GM18505 (cell line): Measurements from ENCODE around the gene PAF1.
A peak's percentile ranks its signal among the peaks of the same experiment; 100 is the strongest.

Experiments
- ATAC-seq: cut with Tn5 transposase; IDR thresholded peaks from one replicate; pipeline ENCODE4 v1.9.1; 2021; ENCODE audit not compliant: unreplicated experiment
- POLR2A ChIP-seq: IDR thresholded peaks from 4 replicates; pipeline ENCODE4 v1.6.1; 2011; ENCODE audit warnings: borderline replicate concordance; ENCODE audit not compliant: insufficient read depth, insufficient read length; ENCODE audit errors: extremely low read depth

Gene PAF1

GRCh38 chr19:39406656-39407409 lies 15.9 kb upstream of the PAF1 start, which contains the start of gene ZFP36:
Gene ZFP36 (plus strand): TSS chr19:39406847. CDS start chr19:39406905, 58 bp downstream.
- no peak for ATAC-seq

GRCh38 chr19:39405958-39406655 lies 15.2 kb upstream of the PAF1 start:
- ATAC-seq, result no peak
- TF ChIP-seq POLR2A, result no peak

More at GRCh38 chr19:39406656-39407409, 15.9 kb upstream of the PAF1 start, which contains the start of gene ZFP36:
- TF ChIP-seq POLR2A, result peak; percentile 100

GRCh38 chr19:39405261-39405957 lies 14.5 kb upstream of the PAF1 start:
- TF ChIP-seq POLR2A, result no peak
- no peak for ATAC-seq

GRCh38 chr19:39403331-39404312 lies 12.7 kb upstream of the PAF1 start:
- ATAC-seq, result peak; percentile 30

GRCh38 chr19:39402346-39403300 lies 11.7 kb upstream of the PAF1 start:
- peak; percentile 31 for ATAC-seq
- peak; percentile 34 for TF ChIP-seq POLR2A

More at GRCh38 chr19:39403331-39404312, 12.7 kb upstream of the PAF1 start:
- TF ChIP-seq POLR2A, result peak; percentile 61

- TF ChIP-seq POLR2A, result peak; percentile 71
- ATAC-seq, result peak; percentile 1
These were observed 10.8 kb upstream of the PAF1 start for GRCh38 chr19:39401549-39402345.

GRCh38 chr19:39401070-39401548 lies 10.2 kb upstream of the PAF1 start:
- TF ChIP-seq POLR2A, result no peak
- ATAC-seq, result no peak

GRCh38 chr19:39400061-39400460 lies 9.2 kb upstream of the PAF1 start:
- no peak for TF ChIP-seq POLR2A
- ATAC-seq, result no peak

GRCh38 chr19:39399668-39400050 lies 8.8 kb upstream of the PAF1 start:
- no peak for TF ChIP-seq POLR2A
- ATAC-seq, result no peak

- TF ChIP-seq POLR2A, result peak; percentile 46
- ATAC-seq, result no peak
These were observed 7.5 kb upstream of the PAF1 start for GRCh38 chr19:39398297-39398864.

GRCh38 chr19:39397360-39398296 lies 6.7 kb upstream of the PAF1 start:
- peak; percentile 37 for ATAC-seq
- TF ChIP-seq POLR2A, result peak; percentile 40
